ENCODE results near the gene ABCB9. TPM values are rescaled to one million over a fixed set of nuclear protein-coding genes. Genes with fewer than 3 reads are reported as not detected.
"Not testable (repeated sequence)": the region's sequence is repeated elsewhere in the genome, so short reads cannot be mapped to it uniquely, and the experiment has no call there.

Gene ABCB9
- total RNA-seq, 1 experiment from 2014 or later, result 4.6 TPM

DNA sequence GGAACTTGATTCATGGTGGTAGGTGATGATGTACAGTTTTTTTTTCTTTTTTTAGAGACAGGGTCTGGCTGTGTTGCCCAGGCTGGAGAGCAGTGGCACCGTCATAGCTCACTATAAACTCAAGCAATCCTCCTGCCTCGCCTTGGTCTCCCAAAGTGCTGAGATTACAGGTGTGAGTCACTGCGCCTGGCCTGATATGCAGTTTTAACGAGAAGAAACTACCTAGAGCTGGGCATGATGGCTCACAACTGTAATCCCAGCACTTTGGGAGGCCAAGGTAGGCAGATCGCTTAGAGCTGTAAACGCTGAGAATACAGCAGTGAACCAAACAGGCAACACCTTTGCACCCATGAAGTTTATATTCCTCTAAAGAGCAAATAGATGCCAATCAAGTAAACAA, 57.3 kb downstream of the ABCB9 start:
- H3K4me2 ChIP-seq (ENCODE audit: insufficient read depth, insufficient read length, low read length), result no peak overlapping the region
- no peak overlapping the region for H2BK120ac ChIP-seq (ENCODE audit: low read depth, low read length, poor library complexity, severe bottlenecking)
- Mint-ChIP-seq H3K27me3 (ENCODE audit: low read depth) (peaks cover 31% of the 10 kb centered on the region), H3K4me3 (no peak overlapping the region), H3K9me3 (peaks cover 2 to 3% of the 10 kb centered on the region in 2 experiments; a peak in 1 of 5 replicates), H3K27ac (no peak overlapping the region), H3K36me3 (ENCODE audit: insufficient read depth in 1 of 3, low read depth in 3 of 3) (no peaks in the 10 kb centered on the region; a peak in 1 of 7 replicates), H3K4me1 (peaks cover 11 to 14% of the 10 kb centered on the region in 2 experiments)
- H3K14ac ChIP-seq (ENCODE audit: insufficient read depth, low read length), result no peak overlapping the region
- H4K20me1 ChIP-seq (ENCODE audit: control insufficient read depth, insufficient read depth, insufficient read length), result no peaks in the 10 kb centered on the region
- H3K79me1 ChIP-seq (ENCODE audit: insufficient read depth, low read depth, low read length, poor library complexity, severe bottlenecking), result no peaks in the 10 kb centered on the region
- no peaks in the 10 kb centered on the region for H3K4me1 ChIP-seq (ENCODE audit: insufficient read depth, low read length)
- H4K91ac ChIP-seq (ENCODE audit: insufficient read length, low read depth, low read length), result no peak overlapping the region
- no peaks in the 10 kb centered on the region for H3K23me2 ChIP-seq (ENCODE audit: insufficient read length, low read depth, low read length, poor library complexity, severe bottlenecking)
- H2BK15ac ChIP-seq (ENCODE audit: low read depth, low read length), result no peak overlapping the region
- H3K79me2 ChIP-seq (ENCODE audit: insufficient read depth, low read length), result no peaks in the 10 kb centered on the region
- no peak overlapping the region for H3K23ac ChIP-seq (ENCODE audit: insufficient read length, low read depth, low read length)
- no peak overlapping the region for H4K5ac ChIP-seq (ENCODE audit: insufficient read length, low read depth, low read length)
- no CpG with 5 or more reads among the region's 6 CpGs for WGBS (ENCODE audit: extremely low coverage, insufficient read length, low lambda C conversion rate)
- H3K9me3 ChIP-seq (ENCODE audit: control insufficient read depth, low read depth, low read length), result no peaks in the 10 kb centered on the region
- H3K56ac ChIP-seq (ENCODE audit: insufficient read length, low read depth, low read length), result no peak overlapping the region
- no peak overlapping the region for H4K8ac ChIP-seq (replicated peaks; ENCODE audit: insufficient read length, low read depth, low read length)
- no peak overlapping the region for H3K9ac ChIP-seq (ENCODE audit: extremely low read depth, insufficient read length, low read length)
- no peak overlapping the region for H3T11ph ChIP-seq (ENCODE audit: low read length)
- H2AFZ ChIP-seq (ENCODE audit: low read length), result no peak overlapping the region
- no peaks in the 10 kb centered on the region for H3K27me3 ChIP-seq (ENCODE audit: insufficient read depth, low read length)
- H2BK5ac ChIP-seq (ENCODE audit: insufficient read length, low read length), result no peak overlapping the region
- DNase-seq, result no peak
- H3K18ac ChIP-seq (ENCODE audit: insufficient read length, low read depth, low read length), result no peak overlapping the region
- H2BK20ac ChIP-seq (ENCODE audit: low read depth, low read length, poor library complexity, severe bottlenecking), result no peak overlapping the region
- no peak overlapping the region for H2AK5ac ChIP-seq (ENCODE audit: insufficient read length, low read length)
- H2BK12ac ChIP-seq (ENCODE audit: insufficient read length, low read depth, low read length), result no peak overlapping the region
- H3K27ac ChIP-seq (ENCODE audit: insufficient read length, low read depth, low read length), result no peak overlapping the region
- no peak overlapping the region for H3K4ac ChIP-seq (ENCODE audit: low read depth, low read length)
- TF ChIP-seq, protein P1, sequence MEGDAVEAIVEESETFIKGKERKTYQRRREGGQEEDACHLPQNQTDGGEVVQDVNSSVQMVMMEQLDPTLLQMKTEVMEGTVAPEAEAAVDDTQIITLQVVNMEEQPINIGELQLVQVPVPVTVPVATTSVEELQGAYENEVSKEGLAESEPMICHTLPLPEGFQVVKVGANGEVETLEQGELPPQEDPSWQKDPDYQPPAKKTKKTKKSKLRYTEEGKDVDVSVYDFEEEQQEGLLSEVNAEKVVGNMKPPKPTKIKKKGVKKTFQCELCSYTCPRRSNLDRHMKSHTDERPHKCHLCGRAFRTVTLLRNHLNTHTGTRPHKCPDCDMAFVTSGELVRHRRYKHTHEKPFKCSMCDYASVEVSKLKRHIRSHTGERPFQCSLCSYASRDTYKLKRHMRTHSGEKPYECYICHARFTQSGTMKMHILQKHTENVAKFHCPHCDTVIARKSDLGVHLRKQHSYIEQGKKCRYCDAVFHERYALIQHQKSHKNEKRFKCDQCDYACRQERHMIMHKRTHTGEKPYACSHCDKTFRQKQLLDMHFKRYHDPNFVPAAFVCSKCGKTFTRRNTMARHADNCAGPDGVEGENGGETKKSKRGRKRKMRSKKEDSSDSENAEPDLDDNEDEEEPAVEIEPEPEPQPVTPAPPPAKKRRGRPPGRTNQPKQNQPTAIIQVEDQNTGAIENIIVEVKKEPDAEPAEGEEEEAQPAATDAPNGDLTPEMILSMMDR (conservative IDR thresholded peaks at IDR 0.05), result no peak

DNA sequence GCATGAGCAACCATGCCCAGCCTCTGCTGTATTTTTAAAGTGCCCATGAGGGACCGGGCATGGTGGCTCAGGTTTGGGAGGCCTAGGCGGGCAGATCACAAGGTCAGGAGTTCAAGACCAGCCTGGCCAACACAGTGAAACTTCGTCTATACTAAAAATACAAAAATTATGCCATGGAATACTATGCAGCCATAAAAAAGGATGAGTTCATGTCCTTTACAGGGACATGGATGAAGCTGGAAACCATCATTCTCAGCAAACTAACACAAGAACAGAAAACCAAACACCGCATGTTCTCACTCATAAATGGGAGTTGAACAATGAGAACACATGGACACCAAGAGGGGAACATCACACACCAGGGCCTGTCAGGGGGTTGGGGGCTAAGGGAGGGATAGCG, 61.0 kb downstream of the ABCB9 start:
- not testable (repeated sequence) for H2BK15ac ChIP-seq (ENCODE audit: low read depth, low read length); H4K91ac ChIP-seq (ENCODE audit: insufficient read length, low read depth, low read length); H4K8ac ChIP-seq (replicated peaks; ENCODE audit: insufficient read length, low read depth, low read length); H2AFZ ChIP-seq (ENCODE audit: low read length); H2BK12ac ChIP-seq (ENCODE audit: insufficient read length, low read depth, low read length); H3K79me1 ChIP-seq (ENCODE audit: insufficient read depth, low read depth, low read length, poor library complexity, severe bottlenecking); H3K4me2 ChIP-seq (ENCODE audit: insufficient read depth, insufficient read length, low read length); H3K79me2 ChIP-seq (ENCODE audit: insufficient read depth, low read length); H3K36me3 Mint-ChIP-seq (ENCODE audit: insufficient read depth in 1 of 3, low read depth in 3 of 3); H3K27ac ChIP-seq (ENCODE audit: insufficient read length, low read depth, low read length); H3K9me3 Mint-ChIP-seq; H3K4ac ChIP-seq (ENCODE audit: low read depth, low read length); H2AK5ac ChIP-seq (ENCODE audit: insufficient read length, low read length); H3K56ac ChIP-seq (ENCODE audit: insufficient read length, low read depth, low read length); H4K20me1 ChIP-seq (ENCODE audit: control insufficient read depth, insufficient read depth, insufficient read length); H3K4me1 ChIP-seq (ENCODE audit: insufficient read depth, low read length); H3K14ac ChIP-seq (ENCODE audit: insufficient read depth, low read length); H4K5ac ChIP-seq (ENCODE audit: insufficient read length, low read depth, low read length); H3K9ac ChIP-seq (ENCODE audit: extremely low read depth, insufficient read length, low read length); H3K4me3 Mint-ChIP-seq; H3T11ph ChIP-seq (ENCODE audit: low read length); H3K27ac Mint-ChIP-seq; H3K27me3 ChIP-seq (ENCODE audit: insufficient read depth, low read length); H3K23me2 ChIP-seq (ENCODE audit: insufficient read length, low read depth, low read length, poor library complexity, severe bottlenecking); H3K9me3 ChIP-seq (ENCODE audit: control insufficient read depth, low read depth, low read length); H2BK20ac ChIP-seq (ENCODE audit: low read depth, low read length, poor library complexity, severe bottlenecking); H2BK120ac ChIP-seq (ENCODE audit: low read depth, low read length, poor library complexity, severe bottlenecking); H3K23ac ChIP-seq (ENCODE audit: insufficient read length, low read depth, low read length); DNase-seq; H3K18ac ChIP-seq (ENCODE audit: insufficient read length, low read depth, low read length); H2BK5ac ChIP-seq (ENCODE audit: insufficient read length, low read length)
- Mint-ChIP-seq H3K27me3 (ENCODE audit: low read depth) (peaks cover 48% of the 10 kb centered on the region), H3K4me1 (peaks cover 20 to 21% of the 10 kb centered on the region in 2 experiments)
- WGBS (ENCODE audit: extremely low coverage, insufficient read length, low lambda C conversion rate), result no CpG with 5 or more reads among the region's 5 CpGs
